ENCODE data around the gene CNDP2. TPM values are rescaled to one million over a fixed set of nuclear protein-coding genes. Genes with fewer than 3 reads are reported as not detected.

CNDP2 gene
- total RNA-seq, 1 experiment from 2014 or later: 310 TPM

DNA sequence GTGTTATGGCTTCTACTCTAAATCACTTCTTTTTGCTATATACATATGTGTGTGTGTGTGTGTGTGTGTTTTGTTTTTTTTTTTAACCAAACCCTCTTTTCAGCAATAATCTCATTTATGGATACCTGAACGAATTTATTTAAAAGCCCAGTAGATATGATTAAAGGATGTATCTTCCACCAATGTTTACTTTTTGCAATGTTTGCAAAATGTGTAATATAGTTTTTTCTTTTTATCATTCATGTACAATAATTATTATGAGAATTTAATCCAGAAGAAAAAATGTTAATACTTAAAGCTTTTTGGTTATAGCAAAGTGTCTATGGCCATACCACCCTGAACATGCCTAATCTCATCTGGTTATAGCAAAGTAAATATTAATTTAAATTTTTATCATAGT lies 1.6 kb upstream of the CNDP2 start:
- no TSS peak for BruUV-seq (replicated peaks)
- intact Hi-C loops (cut with micrococcal nuclease; ENCODE audit: unreplicated experiment): no loop called here
- peaks cover 27% of the 10 kb centered on the region for H3K4me1 ChIP-seq (ENCODE audit: control insufficient read depth, insufficient read depth, low read length)
- peaks cover 2% of the 10 kb centered on the region; the same call in 1 of the 2 replicates for H3K27me3 ChIP-seq (ENCODE audit: control insufficient read depth, insufficient read depth, low read length)
- ChIA-PET POLR2A (no interaction called here), CTCF (no interaction called here)
- no peaks in the 10 kb centered on the region for H3K36me3 ChIP-seq (ENCODE audit: control insufficient read depth, insufficient read depth, low read length)
- no peak for TF ChIP-seq REST (IDR thresholded peaks at IDR 0.05; ENCODE audit: insufficient read depth in 1 of 2, low read depth in 2 of 2, low read length in 1 of 2)
- TF ChIP-seq, protein P1, sequence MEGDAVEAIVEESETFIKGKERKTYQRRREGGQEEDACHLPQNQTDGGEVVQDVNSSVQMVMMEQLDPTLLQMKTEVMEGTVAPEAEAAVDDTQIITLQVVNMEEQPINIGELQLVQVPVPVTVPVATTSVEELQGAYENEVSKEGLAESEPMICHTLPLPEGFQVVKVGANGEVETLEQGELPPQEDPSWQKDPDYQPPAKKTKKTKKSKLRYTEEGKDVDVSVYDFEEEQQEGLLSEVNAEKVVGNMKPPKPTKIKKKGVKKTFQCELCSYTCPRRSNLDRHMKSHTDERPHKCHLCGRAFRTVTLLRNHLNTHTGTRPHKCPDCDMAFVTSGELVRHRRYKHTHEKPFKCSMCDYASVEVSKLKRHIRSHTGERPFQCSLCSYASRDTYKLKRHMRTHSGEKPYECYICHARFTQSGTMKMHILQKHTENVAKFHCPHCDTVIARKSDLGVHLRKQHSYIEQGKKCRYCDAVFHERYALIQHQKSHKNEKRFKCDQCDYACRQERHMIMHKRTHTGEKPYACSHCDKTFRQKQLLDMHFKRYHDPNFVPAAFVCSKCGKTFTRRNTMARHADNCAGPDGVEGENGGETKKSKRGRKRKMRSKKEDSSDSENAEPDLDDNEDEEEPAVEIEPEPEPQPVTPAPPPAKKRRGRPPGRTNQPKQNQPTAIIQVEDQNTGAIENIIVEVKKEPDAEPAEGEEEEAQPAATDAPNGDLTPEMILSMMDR (IDR thresholded peaks at IDR 0.05): no peak
- no peak for TF ChIP-seq TCF7L2 (IDR thresholded peaks at IDR 0.05; ENCODE audit: low read depth, low read length)
- no peak for TF ChIP-seq SIN3A (IDR thresholded peaks at IDR 0.05; ENCODE audit: borderline replicate concordance, insufficient read depth, low read depth, low read length)
- TF ChIP-seq POLR2AphosphoS5 (IDR thresholded peaks at IDR 0.05; ENCODE audit: low read depth, low read length): no peak
- no peak overlapping the region for H3K27ac ChIP-seq (ENCODE audit: low read length)
- in situ Hi-C loops (cut with HindIII; ENCODE audit: low pct_unique_long_range_greater_than_20kb, low sequenced_read_pairs): no loop called here
- H3K9me3 ChIP-seq (ENCODE audit: control insufficient read depth, insufficient read depth, low read depth, low read length): no peaks in the 10 kb centered on the region
- H3K4me3 ChIP-seq (ENCODE audit: low read depth in 2 of 2, low read length in 2 of 2): no peak overlapping the region
- ATAC-seq (no peak), DNase-seq (ENCODE audit: low read depth, low spot score) (no peak)

- Histone ChIP-seq H3K4me1 (ENCODE audit: control insufficient read depth, insufficient read depth, low read length) (peaks cover 36% of the 10 kb centered on the region), H3K9me3 (ENCODE audit: control insufficient read depth, insufficient read depth, low read depth, low read length) (no peaks in the 10 kb centered on the region), H3K36me3 (ENCODE audit: control insufficient read depth, insufficient read depth, low read length) (peaks cover 10% of the 10 kb centered on the region; the same call in 1 of the 2 replicates), H3K4me3 (ENCODE audit: low read depth in 2 of 2, low read length in 2 of 2) (peak overlapping the region; percentile 71 to 73), H3K27ac (ENCODE audit: low read length) (peak overlapping the region; percentile 90), H3K27me3 (ENCODE audit: control insufficient read depth, insufficient read depth, low read length) (no peaks in the 10 kb centered on the region)
- intact Hi-C loops (cut with micrococcal nuclease; ENCODE audit: unreplicated experiment): loop anchor here (5.0 kb wide), 1 partner anchor 56 kb away; no protein-coding TSS in a partner anchor
- ATAC-seq (peak; percentile 67), DNase-seq (ENCODE audit: low read depth, low spot score) (no peak)
- BruUV-seq (replicated peaks): no TSS peak
- ChIA-PET POLR2A (interaction anchor here (0.9 to 1.0 kb wide), 3 partner anchors 13 to 350 kb away, joined by 3 to 10 read pairs (median 5); no protein-coding TSS in a partner anchor), CTCF (interaction anchor here (0.5 to 1.7 kb wide), 7 partner anchors 55 to 300 kb away, joined by 3 to 14 read pairs (median 3); no protein-coding TSS in a partner anchor)
- TF ChIP-seq REST (IDR thresholded peaks at IDR 0.05; ENCODE audit: insufficient read depth in 1 of 2, low read depth in 2 of 2, low read length in 1 of 2) (no peak), SIN3A (IDR thresholded peaks at IDR 0.05; ENCODE audit: borderline replicate concordance, insufficient read depth, low read depth, low read length) (no peak), POLR2AphosphoS5 (IDR thresholded peaks at IDR 0.05; ENCODE audit: low read depth, low read length) (no peak), TCF7L2 (IDR thresholded peaks at IDR 0.05; ENCODE audit: low read depth, low read length) (no peak)
- TF ChIP-seq, protein P1 (IDR thresholded peaks at IDR 0.05): no peak
- in situ Hi-C loops (cut with HindIII; ENCODE audit: low pct_unique_long_range_greater_than_20kb, low sequenced_read_pairs): no loop called here
Measured at GRCh38 chr18:74496508-74497323, 553 bp downstream of the CNDP2 start.

All from Panc1 (cell line).